Measurements from ENCODE around the gene EYS. TPM values are rescaled to one million over a fixed set of nuclear protein-coding genes. Genes with fewer than 3 reads are reported as not detected.

EYS gene
- polyA plus RNA-seq, 1 of the 3 experiments (the other 2 are of a cell fraction), result 0.05 TPM

- TF ChIP-seq MXI1 (IDR thresholded peaks at IDR 0.05; ENCODE audit: low read depth, low read length), result no peak
- TF ChIP-seq CHD2 (IDR thresholded peaks at IDR 0.05; ENCODE audit: low read length, partially characterized antibody), result no peak
- no peak for TF ChIP-seq FOXJ3 (CRISPR knock-in tag; IDR thresholded peaks at IDR 0.05)
- TF ChIP-seq EP300 (IDR thresholded peaks at IDR 0.05; ENCODE audit: borderline replicate concordance in 1 of 2, low read depth in 1 of 2, low read length in 1 of 2), result no peak
- no peak for TF ChIP-seq RXRA (IDR thresholded peaks at IDR 0.05; ENCODE audit: borderline replicate concordance, low read depth)
These were observed 1721.8 kb downstream of the EYS start (continued) for GRCh38 chr6:63985223-63985622.

GRCh38 chr6:63975699-63976098 is 1731.3 kb downstream of the EYS start:
- ChIA-PET POLR2A (no interaction called here), CTCF (interaction anchor here (1.1 kb wide), 1 partner anchor 9 kb away, joined by 3 read pairs; no protein-coding TSS in a partner anchor)
- H3K27me3 ChIP-seq (ENCODE audit: insufficient read depth), result no peaks in the 10 kb centered on the region
- H3K4me2 ChIP-seq, result no peak overlapping the region
- no peak for DNase-seq
- H2AFZ ChIP-seq (ENCODE audit: low read depth), result no peak overlapping the region
- no peak for TF ChIP-seq GABPA (IDR thresholded peaks at IDR 0.05; ENCODE audit: low read depth)
- no peak for TF ChIP-seq NFIC (IDR thresholded peaks at IDR 0.05; ENCODE audit: borderline replicate concordance)
- TF ChIP-seq RAD21 (IDR thresholded peaks at IDR 0.05; ENCODE audit: low read length), result no peak
- WGBS (ENCODE audit: low lambda C conversion rate), result 25% methylated on average over 1 of the region's 1 CpG
- H3K4me3 ChIP-seq (ENCODE audit: low read depth in 2 of 2, low read length in 1 of 2), result no peak overlapping the region
- no peaks in the 10 kb centered on the region for H3F3A ChIP-seq (replicated peaks; ENCODE audit: insufficient read depth)
- no peaks in the 10 kb centered on the region for H3K9me3 ChIP-seq
- H3K9me2 ChIP-seq, result no peaks in the 10 kb centered on the region
- no peak overlapping the region for H3K9ac ChIP-seq
- H3K36me3 ChIP-seq (replicated peaks in 1 of 2; ENCODE audit: control insufficient read depth in 1 of 2, insufficient read depth in 2 of 2, low read length in 1 of 2), result no peaks in the 10 kb centered on the region
- H4K20me1 ChIP-seq (ENCODE audit: insufficient read depth), result no peaks in the 10 kb centered on the region
- H3K79me2 ChIP-seq (ENCODE audit: insufficient read depth), result no peaks in the 10 kb centered on the region
- H3K27ac ChIP-seq (ENCODE audit: low read depth in 2 of 2, low read length in 1 of 2), result no peak overlapping the region
- H3K4me1 ChIP-seq (ENCODE audit: control insufficient read depth in 1 of 2, insufficient read depth in 2 of 2, low read depth in 1 of 2, low read length in 1 of 2), result no peaks in the 10 kb centered on the region

- no peak for DNase-seq
- H3K27me3 ChIP-seq (ENCODE audit: insufficient read depth), result no peaks in the 10 kb centered on the region
- no peaks in the 10 kb centered on the region for H3K9me2 ChIP-seq
- no peak overlapping the region for H3K9ac ChIP-seq
- no peaks in the 10 kb centered on the region for H4K20me1 ChIP-seq (ENCODE audit: insufficient read depth)
- no peaks in the 10 kb centered on the region for H3F3A ChIP-seq (replicated peaks; ENCODE audit: insufficient read depth)
- no peak overlapping the region for H3K4me2 ChIP-seq
- no peak for TF ChIP-seq NRF1 (IDR thresholded peaks at IDR 0.05; ENCODE audit: low read depth, low read length)
- no peak for TF ChIP-seq FOXJ3 (CRISPR knock-in tag; IDR thresholded peaks at IDR 0.05)
- no peak for TF ChIP-seq TAF1 (IDR thresholded peaks at IDR 0.05; ENCODE audit: borderline replicate concordance, low read depth, low read length)
- no peak for TF ChIP-seq RCOR1 (IDR thresholded peaks at IDR 0.05; ENCODE audit: low read length)
- no peak for TF ChIP-seq MXI1 (IDR thresholded peaks at IDR 0.05; ENCODE audit: low read depth, low read length)
- TF ChIP-seq PBX3 (IDR thresholded peaks at IDR 0.05), result no peak
- no peak for TF ChIP-seq RXRA (IDR thresholded peaks at IDR 0.05; ENCODE audit: borderline replicate concordance, low read depth)
- no peak for TF ChIP-seq REST (IDR thresholded peaks at IDR 0.05; ENCODE audit: low read depth, low read length)
- no peak for TF ChIP-seq POLR2AphosphoS5 (IDR thresholded peaks at IDR 0.05; ENCODE audit: low read depth, low read length)
- TF ChIP-seq SIN3A (IDR thresholded peaks at IDR 0.05; ENCODE audit: borderline replicate concordance, low read depth, low read length), result no peak
- TF ChIP-seq JUND (IDR thresholded peaks at IDR 0.05), result no peak
- no peak for TF ChIP-seq TEAD4 (IDR thresholded peaks at IDR 0.05; ENCODE audit: borderline replicate concordance, insufficient read depth)
- TF ChIP-seq RFX5 (IDR thresholded peaks at IDR 0.05; ENCODE audit: low read length), result no peak
- H3K9me3 ChIP-seq, result no peaks in the 10 kb centered on the region
- H3K36me3 ChIP-seq (replicated peaks in 1 of 2; ENCODE audit: control insufficient read depth in 1 of 2, insufficient read depth in 2 of 2, low read length in 1 of 2), result no peaks in the 10 kb centered on the region
- H3K4me3 ChIP-seq (ENCODE audit: low read depth in 2 of 2, low read length in 1 of 2), result no peak overlapping the region
- no peaks in the 10 kb centered on the region for H3K4me1 ChIP-seq (ENCODE audit: control insufficient read depth in 1 of 2, insufficient read depth in 2 of 2, low read depth in 1 of 2, low read length in 1 of 2)
- H3K27ac ChIP-seq (ENCODE audit: low read depth in 2 of 2, low read length in 1 of 2), result no peak overlapping the region
- H3K79me2 ChIP-seq (ENCODE audit: insufficient read depth), result no peaks in the 10 kb centered on the region
- ChIA-PET POLR2A (no interaction called here), CTCF (interaction anchor here (1.4 to 1.5 kb wide), 2 partner anchors 14 to 362 kb away, joined by 4 read pairs; no protein-coding TSS in a partner anchor)
- 35% methylated on average over 2 of the region's 2 CpGs for WGBS (ENCODE audit: low lambda C conversion rate)
- H2AFZ ChIP-seq (ENCODE audit: low read depth), result no peak overlapping the region
These were observed 1738.4 kb downstream of the EYS start for GRCh38 chr6:63968650-63969049.

Measured in SK-N-SH (cell line).